H1 (cell line): ENCODE results near the gene UBE2E1. TPM values are rescaled to one million over a fixed set of nuclear protein-coding genes. Genes with fewer than 3 reads are reported as not detected.

Experiments used
- CTCF ChIA-PET: fragments of 300-600 bp; sonication (Branson Sonifier 250); formaldehyde crosslinking; loops from one replicate; lab custom pipeline; 2021; ENCODE audit not compliant: partially characterized antibody; lab: Charles Lee
- POLR2A ChIA-PET: fragments of 300-600 bp; sonication (Branson Sonifier 250); formaldehyde crosslinking; loops from one replicate; lab custom pipeline; 2021; ENCODE audit warnings: inconsistent platforms; ENCODE audit not compliant: partially characterized antibody; lab: Charles Lee
- DNase-seq, 2 experiments: peaks; one replicate each; pipeline versions ENCODE4 v3.0.0 to v3.0.0-alpha.2; 2010 to 2022; ENCODE audit warnings: low spot score in 2 of 2, low read depth in 1 of 2, mixed read lengths in 1 of 2
- FAIRE-seq: peaks from 2 replicates; lab custom pipeline; 2011; peaks lifted over from hg19 to GRCh38; lab: Jason Lieb, UNC
- H2AFZ ChIP-seq: 2 replicates; pipeline ENCODE4 v1.8.1; 2012; ENCODE audit warnings: low read length, inconsistent platforms
- H2AK5ac ChIP-seq: 2 replicates; pipeline ENCODE4 v1.6.1; 2013; ENCODE audit warnings: low read depth, low read length
- H2BK120ac ChIP-seq: replicated peaks from 2 replicates; pipeline ENCODE3; 2013; ENCODE audit warnings: low read depth, low read length, inconsistent platforms
- H2BK12ac ChIP-seq: 2 replicates; pipeline ENCODE4 v1.6.1; 2013; ENCODE audit warnings: low read depth, low read length
- H2BK15ac ChIP-seq: 2 replicates; pipeline ENCODE4 v1.6.1; 2013; ENCODE audit warnings: low read length
- H2BK20ac ChIP-seq: 2 replicates; pipeline ENCODE4 v1.6.1; 2013; ENCODE audit warnings: low read length
- H2BK5ac ChIP-seq: 2 replicates; pipeline ENCODE4 v1.6.1; 2013; ENCODE audit warnings: low read depth, low read length
- H3K14ac ChIP-seq: 2 replicates; pipeline ENCODE4 v1.6.1; 2013; ENCODE audit warnings: inconsistent platforms; ENCODE audit not compliant: insufficient read length
- H3K18ac ChIP-seq: 2 replicates; pipeline ENCODE4 v1.6.1; 2013; ENCODE audit warnings: low read length; ENCODE audit errors: extremely low read depth
- H3K23ac ChIP-seq: 2 replicates; pipeline ENCODE4 v1.6.1; 2013; ENCODE audit warnings: inconsistent platforms; ENCODE audit not compliant: insufficient read length
- H3K23me2 ChIP-seq: 2 replicates; pipeline ENCODE4 v1.6.1; 2013; ENCODE audit warnings: low read depth, low read length
- H3K27ac ChIP-seq: 2 replicates; pipeline ENCODE4 v1.6.1; 2011; ENCODE audit warnings: low read depth, low read length, inconsistent platforms
- H3K27me3 ChIP-seq, 4 experiments: replicated peaks in 1 of 4; 1 replicate in 1 of 4; 2 replicates in 3 of 4; pipeline versions ENCODE4 v1.6.1 to v1.8.1; 2011 to 2013; ENCODE audit warnings: low read length in 3 of 4, mild to moderate bottlenecking in 3 of 4, inconsistent platforms in 2 of 4, mixed read lengths in 2 of 4, moderate library complexity in 1 of 4; ENCODE audit not compliant: control insufficient read depth in 3 of 4, insufficient read depth in 3 of 4; ENCODE audit errors: extremely low read depth in 1 of 4
- H3K36me3 ChIP-seq, 4 experiments: 2 replicates each; pipeline versions ENCODE4 v1.6.1 to v1.8.1; 2011 to 2013; ENCODE audit warnings: mild to moderate bottlenecking in 4 of 4, low read length in 3 of 4, moderate library complexity in 2 of 4, control low read depth in 1 of 4, inconsistent platforms in 1 of 4; ENCODE audit not compliant: insufficient read depth in 4 of 4, control insufficient read depth in 2 of 4
- H3K4ac ChIP-seq: replicated peaks from 2 replicates; pipeline ENCODE3; 2013; ENCODE audit warnings: low read length, low read depth, mixed read lengths, inconsistent platforms; ENCODE audit not compliant: insufficient read length
- H3K4me1 ChIP-seq, 4 experiments: replicated peaks in 1 of 4; 1 replicate in 1 of 4; 2 replicates in 3 of 4; pipeline versions ENCODE4 v1.6.1 to v1.8.1; 2011 to 2013; ENCODE audit warnings: low read length in 3 of 4, inconsistent platforms in 2 of 4, mixed read lengths in 1 of 4; ENCODE audit not compliant: insufficient read depth in 4 of 4, control insufficient read depth in 3 of 4
- H3K4me2 ChIP-seq, 2 experiments: 2 replicates each; pipeline versions ENCODE4 v1.6.1 to v1.8.1; 2011 to 2013; ENCODE audit warnings: low read depth in 2 of 2, low read length in 2 of 2, control low read depth in 1 of 2, inconsistent platforms in 1 of 2, mild to moderate bottlenecking in 1 of 2; ENCODE audit not compliant: insufficient read depth in 1 of 2
- H3K4me3 ChIP-seq, 4 experiments: fragments of 200-600, 300-600 bp in 1 of 4; sonication (generic), shearing (Covaris generic), sonication (Bioruptor Twin) in 1 of 4; 2 replicates each; pipeline versions ENCODE4 v1.5.1 to v1.8.1; 2011 to 2016; ENCODE audit warnings: low read length in 4 of 4, low read depth in 3 of 4, control low read depth in 2 of 4, inconsistent platforms in 2 of 4, mild to moderate bottlenecking in 2 of 4, mixed read lengths in 1 of 4, moderate library complexity in 1 of 4; ENCODE audit not compliant: insufficient read depth in 2 of 4; ENCODE audit errors: extremely low read depth in 1 of 4
- H3K56ac ChIP-seq: replicated peaks from 2 replicates; pipeline ENCODE3; 2013; ENCODE audit warnings: low read depth, mild to moderate bottlenecking, mixed read lengths, low read length, inconsistent platforms; ENCODE audit not compliant: insufficient read length
- H3K79me1 ChIP-seq: 2 replicates; pipeline ENCODE4 v1.6.1; 2013; ENCODE audit warnings: low read depth, low read length, control low read depth
- H3K79me2 ChIP-seq, 2 experiments: 2 replicates each; pipeline versions ENCODE4 v1.6.1 to v1.8.1; 2012 to 2013; ENCODE audit warnings: low read length in 2 of 2, mild to moderate bottlenecking in 2 of 2, inconsistent platforms in 1 of 2; ENCODE audit not compliant: insufficient read depth in 2 of 2, control insufficient read depth in 1 of 2
- H3K9ac ChIP-seq, 4 experiments: replicated peaks in 1 of 4; 1 replicate in 1 of 4; 2 replicates in 3 of 4; pipeline versions ENCODE4 v1.6.1 to v1.8.1; 2011 to 2013; ENCODE audit warnings: low read depth in 3 of 4, low read length in 3 of 4, control low read depth in 2 of 4, mild to moderate bottlenecking in 2 of 4, moderate library complexity in 2 of 4, inconsistent platforms in 1 of 4; ENCODE audit errors: extremely low read depth in 1 of 4
- H3K9me3 ChIP-seq, 2 experiments: 2 replicates each; pipeline versions ENCODE4 v1.6.1 to v1.8.1; 2012 to 2013; ENCODE audit warnings: mild to moderate bottlenecking in 2 of 2, moderate library complexity in 2 of 2, control low read depth in 1 of 2, inconsistent platforms in 1 of 2, low read depth in 1 of 2, low read length in 1 of 2, mixed read lengths in 1 of 2; ENCODE audit not compliant: insufficient read depth in 2 of 2
- H4K20me1 ChIP-seq, 2 experiments: replicated peaks in 1 of 2; 2 replicates each; pipeline versions ENCODE3 to v1.8.1; 2011 to 2013; ENCODE audit warnings: inconsistent platforms in 2 of 2, low read length in 2 of 2, mild to moderate bottlenecking in 1 of 2; ENCODE audit not compliant: insufficient read depth in 2 of 2, control insufficient read depth in 1 of 2
- H4K5ac ChIP-seq: 2 replicates; pipeline ENCODE4 v1.6.1; 2013; ENCODE audit warnings: low read length, low read depth, mixed read lengths, inconsistent platforms; ENCODE audit not compliant: insufficient read length
- H4K8ac ChIP-seq: 2 replicates; pipeline ENCODE4 v1.8.0; 2013; ENCODE audit warnings: mild to moderate bottlenecking, moderate library complexity, low read length, inconsistent platforms; ENCODE audit not compliant: insufficient read depth; ENCODE audit errors: extremely low read depth
- H4K91ac ChIP-seq: replicated peaks from 2 replicates; pipeline ENCODE3; 2013; ENCODE audit warnings: low read length, mixed read lengths, inconsistent platforms; ENCODE audit not compliant: insufficient read length
- ATF2 ChIP-seq: IDR thresholded peaks from 2 replicates; pipeline ENCODE4 v1.6.1; 2012; ENCODE audit warnings: low read length, inconsistent platforms
- BACH1 ChIP-seq: IDR thresholded peaks from 2 replicates; pipeline ENCODE4 v1.6.1; 2012; ENCODE audit warnings: low read length, improper control_type of control experiment
- CBX8 ChIP-seq: fragments of 300-800, 300-1000 bp; sonication (generic); IDR thresholded peaks from 2 replicates; pipeline ENCODE4 v1.7.1; 2016; ENCODE audit warnings: low read depth, low read length, borderline replicate concordance
- CTCF ChIP-seq, 3 experiments: IDR thresholded peaks; 1 replicate in 2 of 3; 2 replicates in 1 of 3; pipeline versions ENCODE4 v1.5.1 to v1.6.1; 2011; ENCODE audit warnings: low read length in 3 of 3, mild to moderate bottlenecking in 3 of 3, inconsistent platforms in 2 of 3, low read depth in 1 of 3, moderate library complexity in 1 of 3; ENCODE audit not compliant: insufficient read depth in 1 of 3; ENCODE audit errors: control extremely low read depth in 1 of 3
- HDAC2 ChIP-seq, 2 experiments: fragments of 300-600 bp in 1 of 2; sonication (generic) in 1 of 2; IDR thresholded peaks; 2 replicates each; pipeline ENCODE4 v1.6.1; 2011 to 2012; ENCODE audit warnings: low read depth in 2 of 2, low read length in 2 of 2, mild to moderate bottlenecking in 2 of 2, moderate library complexity in 2 of 2, borderline replicate concordance in 1 of 2, inconsistent platforms in 1 of 2
- WGBS, 2 experiments: shearing (Covaris generic) in 1 of 2; methylation state at CpG; one replicate each; pipeline versions ENCODE4 v1.1.6 to v1.1.7; 2013 to 2015; ENCODE audit warnings: low lambda C conversion rate in 2 of 2, mixed read lengths in 2 of 2, inconsistent platforms in 1 of 2, low coverage in 1 of 2, missing lambda C conversion rate in 1 of 2; ENCODE audit not compliant: insufficient replicate concordance in 2 of 2, insufficient coverage in 1 of 2, insufficient read length in 1 of 2; ENCODE audit errors: extremely low coverage in 1 of 2, missing lambda C conversion rate in 1 of 2; 5-methylcytosine and 5-hydroxymethylcytosine counted together
- polyA plus RNA-seq, 7 experiments: library from polyadenylated mRNA; depleted of rRNA in 3 of 7; stranded (reverse) in 5 of 7; unstranded in 2 of 7; fragments of >200 nt in 5 of 7; fragments of 200-250 nt in 2 of 7; gene quantifications; 1 replicate in 5 of 7; 2 replicates in 1 of 7; 4 replicates in 1 of 7; pipeline versions ENCODE4 v1.2.1 to v1.2.3, GENCODE V29; 2011 to 2013; ENCODE audit warnings: missing spikeins in 2 of 7, mixed read lengths in 2 of 7
- total RNA-seq: library from RNA; stranded (reverse); fragmentation: NEBNext Ultra II Directional; extraction: Animal tissue kit (Norgen Biotek cat#: 25700); gene quantifications from 2 replicates; pipeline ENCODE4 v1.2.1, GENCODE V29; 2021

Gene UBE2E1
- total and polyA plus RNA-seq, 2 of the 8 experiments (the other 6 are each of a cell fraction or from before 2014, with no cell fraction given) = 109 to 141 TPM

GRCh38 chr3:23913873-23914743 is 108.4 kb downstream of the UBE2E1 start:
- H3K23ac ChIP-seq = no peak overlapping the region
- no peak overlapping the region for H2BK5ac ChIP-seq
- WGBS, 2 experiments = 83% methylated on average over 3 of the region's 3 CpGs; no CpG with 5 or more reads in 1 of the 2 experiments
- H2BK20ac ChIP-seq = no peak overlapping the region
- CTCF ChIA-PET = interaction anchor here (0.9 kb wide), 1 partner anchor 26 kb away, joined by 3 read pairs; no protein-coding TSS in a partner anchor
- peaks cover 11 to 30% (median 18%) of the 10 kb centered on the region in 4 experiments; a peak in 7 of 8 replicates for H3K36me3 ChIP-seq
- POLR2A ChIA-PET = interaction anchor here (1.0 kb wide), 1 partner anchor 11 kb away, joined by 3 read pairs; no protein-coding TSS in a partner anchor
- no peak overlapping the region for H4K8ac ChIP-seq
- no peak overlapping the region for H3K4ac ChIP-seq
- TF ChIP-seq HDAC2 (IDR thresholded peaks at IDR 0.05; ENCODE audit: borderline replicate concordance in 1 of 2, low read depth in 2 of 2, low read length in 2 of 2) = no peak
- TF ChIP-seq BACH1 = no peak
- no peak for TF ChIP-seq CTCF (IDR thresholded peaks at IDR 0.05; ENCODE audit: control extremely low read depth in 1 of 3, insufficient read depth in 1 of 3, low read depth in 1 of 3, low read length in 3 of 3)
- TF ChIP-seq CBX8 = no peak
- no peak for TF ChIP-seq ATF2
- H3K4me3 ChIP-seq = no peak overlapping the region
- H3K9me3 ChIP-seq = no peaks in the 10 kb centered on the region
- H3K79me2 ChIP-seq = peaks cover 0 to 58% of the 10 kb centered on the region in 2 experiments; a peak in 3 of 4 replicates
- H3K4me2 ChIP-seq = no peak overlapping the region; a peak in 1 of 4 replicates
- no peak overlapping the region for H3K14ac ChIP-seq
- DNase-seq (no peak), FAIRE-seq (no peak)
- H2AFZ ChIP-seq = no peak overlapping the region
- no peaks in the 10 kb centered on the region; a peak in 1 of 7 replicates for H3K27me3 ChIP-seq
- H3K9ac ChIP-seq = no peak overlapping the region
- H3K18ac ChIP-seq = no peak overlapping the region
- H2AK5ac ChIP-seq = no peak overlapping the region
- no peak overlapping the region for H2BK120ac ChIP-seq
- H4K91ac ChIP-seq = no peak overlapping the region
- H3K56ac ChIP-seq = no peak overlapping the region
- H3K79me1 ChIP-seq = no peaks in the 10 kb centered on the region
- H3K23me2 ChIP-seq = peaks cover 17% of the 10 kb centered on the region
- peaks cover 5 to 8% (median 5%) of the 10 kb centered on the region in 4 experiments; a peak in 5 of 7 replicates for H3K4me1 ChIP-seq
- H3K27ac ChIP-seq = no peak overlapping the region
- H2BK15ac ChIP-seq = no peak overlapping the region
- no peak overlapping the region for H2BK12ac ChIP-seq
- H4K20me1 ChIP-seq = peaks cover 9% of the 10 kb centered on the region in 2 experiments
- H4K5ac ChIP-seq = no peak overlapping the region
